Esophagus squamous epithelium (tissue), 5 donors: ENCODE measurements around the gene SPRED1. TPM values are rescaled to one million over a fixed set of nuclear protein-coding genes. Genes with fewer than 3 reads are reported as not detected.
A peak's percentile ranks its signal among the peaks of the same experiment; 100 is the strongest.

Source experiments
- DNase-seq: peaks from one replicate; lab custom pipeline; 2025; lab: John Stamatoyannopoulos, UW
- H3K27ac ChIP-seq, 4 donors: fragments of 200-600 bp; sonication (generic); one replicate each; pipeline ENCODE4 v1.5.1; 2016 to 2019; ENCODE audit warnings: mild to moderate bottlenecking in 1 of 4
- H3K27me3 ChIP-seq, 4 donors: fragments of 200-600 bp; sonication (generic); 1 replicate in 3 of 4; 2 replicates in 1 of 4; pipeline versions ENCODE4 v1.5.1 to v1.6.0; 2017 to 2021; ENCODE audit warnings: antibody characterized with exemption in 1 of 4
- H3K36me3 ChIP-seq, 3 donors: fragments of 200-600 bp; sonication (generic); one replicate each; pipeline ENCODE4 v1.5.1; 2016 to 2019
- H3K4me1 ChIP-seq, 3 donors: fragments of 200-600 bp; sonication (generic); one replicate each; pipeline ENCODE4 v1.5.1; 2017 to 2019
- H3K4me3 ChIP-seq, 4 donors: fragments of 200-600 bp; sonication (generic); 1 replicate in 3 of 4; 2 replicates in 1 of 4; pipeline ENCODE4 v1.5.1; 2016 to 2019; ENCODE audit warnings: mild to moderate bottlenecking in 2 of 4, moderate library complexity in 1 of 4
- H3K9me3 ChIP-seq, 3 donors: fragments of 200-600 bp; sonication (generic); one replicate each; pipeline ENCODE4 v1.5.1; 2016 to 2019
- CTCF ChIP-seq, 6 experiments: fragments of 450-650 bp in 4 of 6; fragments of 200-600 bp in 2 of 6; sonication (generic) in 2 of 6; IDR thresholded peaks; one replicate each; pipeline ENCODE4 v1.5.1; 2016 to 2019; ENCODE audit warnings: antibody characterized with exemption in 6 of 6, mild to moderate bottlenecking in 4 of 6, moderate library complexity in 4 of 6
- POLR2A ChIP-seq, 4 donors: fragments of 450-650 bp; IDR thresholded peaks; one replicate each; pipeline ENCODE4 v1.6.1; 2017; ENCODE audit warnings: antibody characterized with exemption in 4 of 4, mild to moderate bottlenecking in 4 of 4, moderate library complexity in 3 of 4
- WGBS, 2 donors: methylation state at CpG; one replicate each; pipeline ENCODE4 v1.1.5; 2018; 5-methylcytosine and 5-hydroxymethylcytosine counted together
- intact Hi-C: fragments of 100-400 bp; cut with DNase I; formaldehyde crosslinking; loops from one replicate; pipeline ENCODE4 v1.15.0; 2022
- total RNA-seq, 4 donors: library from RNA; depleted of rRNA; stranded (reverse); fragments of >200 nt; gene quantifications; one replicate each; pipeline ENCODE4 v1.1.0, GENCODE V29; 2016
- donor health status: DM: yes; HTN: yes; CAD: no.

Gene SPRED1
- total RNA-seq, 4 donors from 2014 or later: 4.3 to 16.4 (median 9.3) TPM

GRCh38 chr15:38216763-38217162, 35.9 kb upstream of the SPRED1 start:
- Histone ChIP-seq H3K9me3 (no peaks in the 10 kb centered on the region), H3K4me1 (peaks cover 0 to 23% (median 9%) of the 10 kb centered on the region in 3 donors), H3K27ac (no peak overlapping the region), H3K36me3 (no peaks in the 10 kb centered on the region), H3K4me3 (no peak overlapping the region), H3K27me3 (peaks cover 0 to 6% (median 0%) of the 10 kb centered on the region in 4 donors)
- WGBS, 2 donors: 53 to 65% methylated on average over 4 of the region's 4 CpGs
- intact Hi-C loops: no loop called here
- no peak for TF ChIP-seq POLR2A (IDR thresholded peaks at IDR 0.05)
- TF ChIP-seq CTCF (IDR thresholded peaks at IDR 0.05): no peak
- no peak for DNase-seq

GRCh38 chr15:38217191-38217595, 35.4 kb upstream of the SPRED1 start:
- 20 to 40% methylated on average over 2 to 3 of the region's 3 CpGs for WGBS, 2 donors
- intact Hi-C loops: no loop called here
- Histone ChIP-seq H3K4me1 (peaks cover 0 to 23% (median 9%) of the 10 kb centered on the region in 3 donors), H3K27ac (peak overlapping the region in 3 of 4 donors; percentile 30 to 56 (median 48)), H3K4me3 (no peak overlapping the region), H3K36me3 (no peaks in the 10 kb centered on the region), H3K27me3 (peaks cover 0 to 6% (median 0%) of the 10 kb centered on the region in 4 donors), H3K9me3 (no peaks in the 10 kb centered on the region)
- no peak for DNase-seq
- TF ChIP-seq CTCF (IDR thresholded peaks at IDR 0.05) (no peak), POLR2A (IDR thresholded peaks at IDR 0.05) (no peak)

GRCh38 chr15:38217788-38218609, 34.6 kb upstream of the SPRED1 start:
- H3K4me1 ChIP-seq: peaks cover 0 to 23% (median 9%) of the 10 kb centered on the region in 3 donors
- WGBS, 2 donors: 17 to 48% methylated on average over 3 of the region's 3 CpGs
- no peaks in the 10 kb centered on the region for H3K9me3 ChIP-seq
- H3K4me3 ChIP-seq: no peak overlapping the region
- intact Hi-C loops: no loop called here
- DNase-seq: no peak
- peak overlapping the region in 2 of 4 donors; percentile 50 to 56 for H3K27ac ChIP-seq
- peaks cover 0 to 6% (median 0%) of the 10 kb centered on the region in 4 donors for H3K27me3 ChIP-seq
- H3K36me3 ChIP-seq: no peaks in the 10 kb centered on the region
- TF ChIP-seq CTCF (IDR thresholded peaks at IDR 0.05) (no peak), POLR2A (IDR thresholded peaks at IDR 0.05) (no peak)

GRCh38 chr15:38220606-38221273, 31.9 kb upstream of the SPRED1 start:
- no peak for TF ChIP-seq POLR2A (IDR thresholded peaks at IDR 0.05)
- TF ChIP-seq CTCF (IDR thresholded peaks at IDR 0.05): no peak
- peaks cover 0 to 6% (median 0%) of the 10 kb centered on the region in 4 donors for H3K27me3 ChIP-seq
- H3K9me3 ChIP-seq: no peaks in the 10 kb centered on the region
- WGBS, 2 donors: 62 to 68% methylated on average over 2 to 3 of the region's 3 CpGs
- peaks cover 0 to 23% (median 9%) of the 10 kb centered on the region in 3 donors for H3K4me1 ChIP-seq
- no peak for DNase-seq
- no peaks in the 10 kb centered on the region for H3K36me3 ChIP-seq
- intact Hi-C loops: no loop called here
- H3K27ac ChIP-seq: no peak overlapping the region
- no peak overlapping the region for H3K4me3 ChIP-seq

- Histone ChIP-seq H3K36me3 (no peaks in the 10 kb centered on the region), H3K4me1 (peaks cover 0 to 10% (median 3%) of the 10 kb centered on the region in 3 donors), H3K27me3 (peaks cover 0 to 6% (median 0%) of the 10 kb centered on the region in 4 donors), H3K9me3 (no peaks in the 10 kb centered on the region), H3K4me3 (no peak overlapping the region), H3K27ac (no peak overlapping the region)
- TF ChIP-seq CTCF (IDR thresholded peaks at IDR 0.05) (no peak), POLR2A (IDR thresholded peaks at IDR 0.05) (no peak)
- no peak for DNase-seq
- intact Hi-C loops: no loop called here
- 73 to 80% methylated on average over 2 of the region's 2 CpGs for WGBS, 2 donors
These were observed 28.1 kb upstream of the SPRED1 start for GRCh38 chr15:38224486-38224885.
